Fibroblast of lung (primary cell): Measurements from ENCODE around the gene ACAD10. TPM values are rescaled to one million over a fixed set of nuclear protein-coding genes. Genes with fewer than 3 reads are reported as not detected.

Experiments
- DNase-seq, 2 donors: peaks; one replicate each; pipeline versions ENCODE4 v3.0.0 to v3.0.0-alpha.2; 2010; ENCODE audit warnings: low read depth in 2 of 2
- H2AFZ ChIP-seq: 2 replicates; pipeline ENCODE4 v1.5.1; 2012; ENCODE audit warnings: low read length, control low read depth, inconsistent platforms
- H3K27ac ChIP-seq: 2 replicates; pipeline ENCODE4 v1.5.1; 2011; ENCODE audit warnings: low read length, control low read depth; ENCODE audit not compliant: insufficient read depth
- H3K27me3 ChIP-seq: 2 replicates; pipeline ENCODE4 v1.5.1; 2011; ENCODE audit warnings: mild to moderate bottlenecking, low read length; ENCODE audit not compliant: control insufficient read depth, insufficient read depth
- H3K36me3 ChIP-seq: 2 replicates; pipeline ENCODE4 v1.5.1; 2011; ENCODE audit warnings: low read length; ENCODE audit not compliant: control insufficient read depth, insufficient read depth
- H3K4me1 ChIP-seq: 2 replicates; pipeline ENCODE4 v1.5.1; 2011; ENCODE audit warnings: low read length; ENCODE audit not compliant: control insufficient read depth, insufficient read depth; ENCODE audit errors: extremely low read depth
- H3K4me2 ChIP-seq: 2 replicates; pipeline ENCODE4 v1.5.1; 2011; ENCODE audit warnings: low read length, control low read depth; ENCODE audit not compliant: insufficient read depth; ENCODE audit errors: extremely low read depth
- H3K4me3 ChIP-seq, 4 experiments: fragments of 200-600 bp in 1 of 4; sonication (generic) in 1 of 4; replicated peaks in 1 of 4; 2 replicates each; pipeline ENCODE4 v1.5.1; 2011 to 2016; ENCODE audit warnings: low read length in 4 of 4, low read depth in 3 of 4, mild to moderate bottlenecking in 3 of 4, control low read depth in 2 of 4, inconsistent platforms in 1 of 4, mixed read lengths in 1 of 4; ENCODE audit not compliant: insufficient read depth in 1 of 4; ENCODE audit errors: control extremely low read depth in 1 of 4
- H3K79me2 ChIP-seq: 2 replicates; pipeline ENCODE4 v1.5.1; 2012; ENCODE audit warnings: mild to moderate bottlenecking, low read length, inconsistent platforms; ENCODE audit not compliant: control insufficient read depth, insufficient read depth
- H3K9ac ChIP-seq: 2 replicates; pipeline ENCODE4 v1.5.1; 2011; ENCODE audit warnings: mild to moderate bottlenecking, low read length, control low read depth; ENCODE audit not compliant: insufficient read depth
- H3K9me3 ChIP-seq: 2 replicates; pipeline ENCODE4 v1.5.1; 2012; ENCODE audit warnings: low read depth, low read length; ENCODE audit not compliant: control insufficient read depth, insufficient read depth
- H4K20me1 ChIP-seq: 2 replicates; pipeline ENCODE4 v1.5.1; 2011; ENCODE audit warnings: low read length; ENCODE audit not compliant: control insufficient read depth, insufficient read depth; ENCODE audit errors: extremely low read depth
- EZH2 ChIP-seq: IDR thresholded peaks from 2 replicates; pipeline ENCODE4 v1.5.1; 2012; ENCODE audit warnings: low read length, control low read depth, mild to moderate bottlenecking; ENCODE audit errors: missing control alignments
- polyA plus RNA-seq, 2 donors: library from polyadenylated mRNA; depleted of rRNA in 1 of 2; stranded (reverse) in 1 of 2; unstranded in 1 of 2; fragments of >200 nt; gene quantifications; 2 replicates each; pipeline ENCODE4 v1.2.1, GENCODE V29; 2011 to 2012; ENCODE audit warnings: missing spikeins in 1 of 2
- total RNA-seq: library from RNA; depleted of rRNA; stranded (reverse); fragments of >200 nt; gene quantifications from 2 replicates; pipeline ENCODE4 v1.2.1, GENCODE V29; 2014
- TF ChIP-seq, protein P1 (sequence below), 2 donors: IDR thresholded peaks in 1 of 2; conservative IDR thresholded peaks in 1 of 2; 1 replicate in 1 of 2; 2 replicates in 1 of 2; pipeline ENCODE4 v1.5.1; 2011 to 2012; ENCODE audit warnings: low read length in 2 of 2, control low read depth in 1 of 2, inconsistent platforms in 1 of 2, low read depth in 1 of 2, mild to moderate bottlenecking in 1 of 2

ACAD10 gene
- total and polyA plus RNA-seq, 2 donors (not counting 1 experiment from before 2014, with no cell fraction given), result 11.2 to 19.8 TPM

DNA sequence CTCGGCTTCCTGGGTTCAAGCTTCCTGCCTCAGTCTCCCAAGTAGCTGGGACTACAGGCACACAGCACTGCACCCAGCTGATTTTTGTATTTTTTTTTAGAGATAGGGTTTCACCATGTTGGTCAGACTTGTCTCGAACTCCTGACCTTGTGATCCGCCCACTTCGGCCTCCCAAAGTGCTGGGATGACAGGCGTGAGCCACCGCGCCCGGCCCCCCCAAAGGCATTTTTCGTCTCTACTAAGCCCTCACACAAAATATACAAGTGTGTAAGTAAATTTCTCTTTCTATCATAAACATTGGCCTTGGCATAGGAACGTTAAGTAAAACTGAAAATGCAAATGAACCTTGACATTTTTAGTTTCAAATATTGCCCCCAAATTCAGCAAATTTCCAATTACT, 2.1 kb downstream of the ACAD10 start:
- Histone ChIP-seq H3K4me3 (no peak overlapping the region), H3K27me3 (no peaks in the 10 kb centered on the region), H3K9ac (no peak overlapping the region), H3K36me3 (no peaks in the 10 kb centered on the region), H3K4me2 (no peak overlapping the region), H3K27ac (no peak overlapping the region), H3K9me3 (no peaks in the 10 kb centered on the region), H4K20me1 (no peaks in the 10 kb centered on the region), H2AFZ (no peak overlapping the region), H3K79me2 (peaks cover 38% of the 10 kb centered on the region), H3K4me1 (peaks cover 10% of the 10 kb centered on the region)
- no peak for DNase-seq
- TF ChIP-seq, protein P1, sequence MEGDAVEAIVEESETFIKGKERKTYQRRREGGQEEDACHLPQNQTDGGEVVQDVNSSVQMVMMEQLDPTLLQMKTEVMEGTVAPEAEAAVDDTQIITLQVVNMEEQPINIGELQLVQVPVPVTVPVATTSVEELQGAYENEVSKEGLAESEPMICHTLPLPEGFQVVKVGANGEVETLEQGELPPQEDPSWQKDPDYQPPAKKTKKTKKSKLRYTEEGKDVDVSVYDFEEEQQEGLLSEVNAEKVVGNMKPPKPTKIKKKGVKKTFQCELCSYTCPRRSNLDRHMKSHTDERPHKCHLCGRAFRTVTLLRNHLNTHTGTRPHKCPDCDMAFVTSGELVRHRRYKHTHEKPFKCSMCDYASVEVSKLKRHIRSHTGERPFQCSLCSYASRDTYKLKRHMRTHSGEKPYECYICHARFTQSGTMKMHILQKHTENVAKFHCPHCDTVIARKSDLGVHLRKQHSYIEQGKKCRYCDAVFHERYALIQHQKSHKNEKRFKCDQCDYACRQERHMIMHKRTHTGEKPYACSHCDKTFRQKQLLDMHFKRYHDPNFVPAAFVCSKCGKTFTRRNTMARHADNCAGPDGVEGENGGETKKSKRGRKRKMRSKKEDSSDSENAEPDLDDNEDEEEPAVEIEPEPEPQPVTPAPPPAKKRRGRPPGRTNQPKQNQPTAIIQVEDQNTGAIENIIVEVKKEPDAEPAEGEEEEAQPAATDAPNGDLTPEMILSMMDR (conservative IDR thresholded peaks at IDR 0.05 in 1 of 2, IDR thresholded peaks at IDR 0.05 in 1 of 2; ENCODE audit: low read depth in 1 of 2, low read length in 2 of 2), result no peak
- TF ChIP-seq EZH2, result no peak

DNA sequence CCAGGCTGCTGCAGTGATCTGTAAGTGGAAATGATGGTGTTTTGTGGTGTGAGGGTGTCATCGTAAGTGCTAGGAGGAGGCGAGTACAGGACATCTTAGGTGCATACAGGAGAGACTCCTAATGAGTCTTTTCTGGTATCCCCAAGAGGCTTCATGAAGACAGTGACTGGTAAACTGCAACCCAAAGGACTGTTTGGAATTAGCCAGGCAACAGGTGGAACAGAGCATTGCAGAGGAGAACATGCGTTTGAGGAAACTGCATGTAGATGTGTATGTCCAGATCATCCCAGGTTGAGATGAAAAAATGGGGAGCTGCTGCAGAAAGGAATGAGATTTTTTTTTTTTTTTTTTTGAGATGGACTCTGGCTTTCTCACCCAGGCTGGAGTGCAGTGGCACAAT, 5.4 kb downstream of the ACAD10 start:
- no peak for TF ChIP-seq EZH2
- TF ChIP-seq, protein P1 (conservative IDR thresholded peaks at IDR 0.05 in 1 of 2, IDR thresholded peaks at IDR 0.05 in 1 of 2; ENCODE audit: low read depth in 1 of 2, low read length in 2 of 2), result no peak
- no peaks in the 10 kb centered on the region for H3K27me3 ChIP-seq
- no peaks in the 10 kb centered on the region for H3K9me3 ChIP-seq
- no peak overlapping the region for H3K9ac ChIP-seq
- peaks cover 5% of the 10 kb centered on the region for H3K4me1 ChIP-seq
- H3K4me2 ChIP-seq, result no peak overlapping the region
- H2AFZ ChIP-seq, result no peak overlapping the region
- no peak overlapping the region for H3K4me3 ChIP-seq
- no peaks in the 10 kb centered on the region for H4K20me1 ChIP-seq
- peaks cover 10% of the 10 kb centered on the region for H3K79me2 ChIP-seq
- H3K27ac ChIP-seq, result no peak overlapping the region
- no peak for DNase-seq
- peaks cover 4% of the 10 kb centered on the region for H3K36me3 ChIP-seq

DNA sequence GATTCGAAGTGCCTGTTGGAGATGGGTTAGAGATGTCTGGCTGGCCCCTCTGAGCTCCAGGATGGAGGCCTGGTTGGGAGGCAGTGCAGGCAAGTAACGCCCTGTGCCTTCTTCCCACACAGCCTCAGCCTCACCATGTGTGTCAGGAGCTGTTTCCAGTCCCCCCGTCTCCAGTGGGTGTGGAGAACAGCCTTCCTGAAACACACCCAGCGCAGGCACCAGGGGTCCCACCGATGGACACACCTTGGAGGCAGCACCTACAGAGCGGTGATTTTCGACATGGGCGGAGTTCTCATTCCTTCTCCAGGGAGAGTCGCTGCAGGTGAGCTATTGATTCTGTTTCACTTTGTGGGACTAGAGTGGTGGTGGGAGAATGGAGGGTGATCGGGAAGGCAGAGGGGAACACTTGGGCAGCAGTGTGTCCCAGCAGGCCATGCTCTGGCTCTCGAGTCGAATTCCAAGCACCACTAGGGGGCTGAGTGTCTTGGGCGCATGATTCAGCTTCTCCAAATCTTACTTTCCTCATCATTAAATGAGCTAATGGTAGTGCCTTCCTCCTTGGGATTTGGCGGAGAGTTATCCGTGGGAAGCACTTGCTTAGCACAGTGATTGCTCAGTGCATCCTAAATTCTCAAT, 6.8 kb downstream of the ACAD10 start:
- H3K4me3 ChIP-seq, result no peak overlapping the region
- no peaks in the 10 kb centered on the region for H3K9me3 ChIP-seq
- no peaks in the 10 kb centered on the region for H4K20me1 ChIP-seq
- H3K4me1 ChIP-seq, result no peaks in the 10 kb centered on the region
- H3K4me2 ChIP-seq, result no peak overlapping the region
- H2AFZ ChIP-seq, result no peak overlapping the region
- H3K27me3 ChIP-seq, result no peaks in the 10 kb centered on the region
- TF ChIP-seq, protein P1 (conservative IDR thresholded peaks at IDR 0.05 in 1 of 2, IDR thresholded peaks at IDR 0.05 in 1 of 2; ENCODE audit: low read depth in 1 of 2, low read length in 2 of 2), result peak in 1 of 2 donors; percentile 15
- TF ChIP-seq EZH2, result no peak
- H3K27ac ChIP-seq, result no peak overlapping the region
- H3K36me3 ChIP-seq, result peaks cover 4% of the 10 kb centered on the region
- no peaks in the 10 kb centered on the region for H3K79me2 ChIP-seq
- no peak for DNase-seq
- H3K9ac ChIP-seq, result no peak overlapping the region
